GM23338 (cell line): ENCODE results near the gene ZMPSTE24. TPM values are rescaled to one million over a fixed set of nuclear protein-coding genes. Genes with fewer than 3 reads are reported as not detected.

ENCODE experiments used
- ATAC-seq: fragments of 200-7000 bp; cut with Tn5 transposase; 3 replicates; pipeline ENCODE4 v1.9.1; 2020
- DNase-seq: peaks from one replicate; pipeline ENCODE4 v3.0.0-alpha.2; 2015; ENCODE audit warnings: low spot score
- H2AFZ ChIP-seq: fragments of 200-600 bp; sonication (generic); 2 replicates; pipeline ENCODE4 v1.8.0; 2016; ENCODE audit warnings: antibody characterized with exemption, mild to moderate bottlenecking, moderate library complexity
- H3F3A ChIP-seq: fragments of 200-600 bp; sonication (generic); replicated peaks from 2 replicates; pipeline ENCODE4 v1.8.0; 2017; ENCODE audit warnings: antibody characterized with exemption, mixed run types, low read depth
- H3K27ac ChIP-seq: fragments of 200-600 bp; sonication (generic); 2 replicates; pipeline ENCODE4 v1.6.1; 2016; ENCODE audit warnings: low read depth
- H3K27me3 ChIP-seq: fragments of 200-600 bp; sonication (generic); 2 replicates; pipeline ENCODE4 v1.8.0; 2016; ENCODE audit warnings: mild to moderate bottlenecking, mixed run types, moderate library complexity; ENCODE audit not compliant: insufficient read depth
- H3K36me3 ChIP-seq: fragments of 200-600 bp; sonication (generic); 2 replicates; pipeline ENCODE4 v1.8.0; 2016; ENCODE audit warnings: mild to moderate bottlenecking; ENCODE audit not compliant: insufficient read depth
- H3K4me1 ChIP-seq: fragments of 200-600 bp; sonication (generic); 2 replicates; pipeline ENCODE4 v1.8.0; 2016; ENCODE audit warnings: mild to moderate bottlenecking, moderate library complexity; ENCODE audit not compliant: insufficient read depth
- H3K4me2 ChIP-seq: fragments of 200-600 bp; sonication (generic); 2 replicates; pipeline ENCODE4 v1.7.1; 2017; ENCODE audit warnings: mixed run types
- H3K4me3 ChIP-seq: fragments of 200-600 bp; sonication (generic); 2 replicates; pipeline ENCODE4 v1.6.1; 2016; ENCODE audit warnings: mixed run types
- H3K79me2 ChIP-seq: fragments of 200-600 bp; sonication (generic); replicated peaks from 2 replicates; pipeline ENCODE4 v1.8.0; 2017; ENCODE audit warnings: mild to moderate bottlenecking; ENCODE audit not compliant: insufficient read depth
- H3K9me2 ChIP-seq: fragments of 200-600 bp; sonication (generic); 2 replicates; pipeline ENCODE4 v1.8.0; 2017; ENCODE audit not compliant: insufficient read depth
- H4K20me1 ChIP-seq: fragments of 200-600 bp; sonication (generic); replicated peaks from 2 replicates; pipeline ENCODE4 v1.8.0; 2017; ENCODE audit warnings: mild to moderate bottlenecking; ENCODE audit not compliant: insufficient read depth
- H3K27ac Mint-ChIP-seq: 2 replicates; pipeline ENCODE4 v1.8.0; 2020; ENCODE audit warnings: inconsistent platforms, mild to moderate bottlenecking, moderate library complexity, mixed read lengths
- H3K27me3 Mint-ChIP-seq: 3 replicates; pipeline ENCODE4 v1.8.0; 2022; ENCODE audit warnings: low read depth, mild to moderate bottlenecking, moderate library complexity, mixed read lengths, inconsistent platforms; ENCODE audit not compliant: insufficient read depth, poor library complexity
- H3K36me3 Mint-ChIP-seq: 3 replicates; pipeline ENCODE4 v1.8.0; 2021; ENCODE audit warnings: low read depth, mild to moderate bottlenecking, inconsistent platforms, moderate library complexity, mixed read lengths
- H3K4me1 Mint-ChIP-seq: 3 replicates; pipeline ENCODE4 v1.8.0; 2020; ENCODE audit warnings: mild to moderate bottlenecking, inconsistent platforms, mixed read lengths
- H3K4me3 Mint-ChIP-seq: 3 replicates; pipeline ENCODE4 v1.8.0; 2021; ENCODE audit warnings: moderate library complexity, mild to moderate bottlenecking, inconsistent platforms, mixed read lengths
- H3K9me3 Mint-ChIP-seq: 3 replicates; pipeline ENCODE4 v1.8.0; 2020; ENCODE audit warnings: moderate library complexity, mild to moderate bottlenecking, inconsistent platforms, mixed read lengths
- CREB1 ChIP-seq: fragments of 250-450 bp; sonication (Bioruptor Pico); IDR thresholded peaks from 2 replicates; pipeline ENCODE4 v1.5.0; 2020; ENCODE audit warnings: low read depth, mild to moderate bottlenecking, moderate library complexity
- CTCF ChIP-seq, 2 experiments: fragments of 200-600 bp in 1 of 2; sonication (generic) in 1 of 2; conservative IDR thresholded peaks; 2 replicates each; pipeline versions ENCODE4 v1.5.1 to v1.6.1; 2016 to 2017; ENCODE audit warnings: antibody characterized with exemption in 2 of 2, low read depth in 2 of 2, mild to moderate bottlenecking in 2 of 2, moderate library complexity in 1 of 2
- ETS1 ChIP-seq: IDR thresholded peaks from 2 replicates; pipeline ENCODE4 v1.6.1; 2016; ENCODE audit warnings: antibody characterized with exemption
- EZH2 ChIP-seq: fragments of 200-600 bp; sonication (generic); IDR thresholded peaks from one replicate; pipeline ENCODE4 v1.8.0; 2017; ENCODE audit warnings: antibody characterized with exemption, mild to moderate bottlenecking, low read depth; ENCODE audit not compliant: unreplicated experiment
- EZH2phosphoT487 ChIP-seq: fragments of 200-600 bp; sonication (generic); IDR thresholded peaks from one replicate; pipeline ENCODE4 v1.8.1; 2018; ENCODE audit warnings: antibody characterized with exemption; ENCODE audit not compliant: unreplicated experiment
- JUNB ChIP-seq: IDR thresholded peaks from one replicate; pipeline ENCODE4 v1.6.1; 2016; ENCODE audit warnings: antibody characterized with exemption; ENCODE audit not compliant: unreplicated experiment
- POLR2AphosphoS5 ChIP-seq: IDR thresholded peaks from 2 replicates; pipeline ENCODE4 v1.6.1; 2016; ENCODE audit warnings: antibody characterized with exemption, low read depth
- REST ChIP-seq: IDR thresholded peaks from one replicate; pipeline ENCODE4 v1.6.1; 2018; ENCODE audit warnings: antibody characterized with exemption; ENCODE audit not compliant: unreplicated experiment
- STAT1 ChIP-seq: IDR thresholded peaks from one replicate; pipeline ENCODE4 v1.6.1; 2016; ENCODE audit warnings: antibody characterized with exemption; ENCODE audit not compliant: unreplicated experiment
- ZNF114 ChIP-seq: fragments of 250-450 bp; sonication (Bioruptor Pico); IDR thresholded peaks from 2 replicates; pipeline ENCODE4 v1.5.0; 2020; ENCODE audit warnings: mild to moderate bottlenecking, moderate library complexity
- ZNF331 ChIP-seq: fragments of 250-450 bp; sonication (Bioruptor Pico); IDR thresholded peaks from 2 replicates; pipeline ENCODE4 v1.5.0; 2020; ENCODE audit warnings: low read depth, mild to moderate bottlenecking, moderate library complexity
- polyA plus RNA-seq: library from polyadenylated mRNA; unstranded; fragments of >200 nt; fragmentation: Nextera tagmentation; extraction: Ambion mirVana; gene quantifications from 2 replicates; pipeline ENCODE4 v1.2.1, GENCODE V29; 2016
- total RNA-seq: library from RNA; depleted of rRNA; stranded (reverse); fragments of >200 nt; shearing (Covaris generic); gene quantifications from 2 replicates; pipeline ENCODE4 v1.2.3, GENCODE V29; 2014

ZMPSTE24 gene
- total and polyA plus RNA-seq, 2 experiments from 2014 or later, result 23.1 to 51.2 TPM

- Mint-ChIP-seq H3K9me3 (no peaks in the 10 kb centered on the region), H3K4me3 (no peak overlapping the region), H3K36me3 (peaks cover 49% of the 10 kb centered on the region), H3K27ac (no peak overlapping the region), H3K4me1 (no peaks in the 10 kb centered on the region), H3K27me3 (peaks cover 4% of the 10 kb centered on the region)
- no peak for ATAC-seq
- H2AFZ ChIP-seq, result no peak overlapping the region
- TF ChIP-seq ETS1, result no peak
- TF ChIP-seq JUNB, result no peak
- TF ChIP-seq REST, result no peak
- TF ChIP-seq ZNF331 (CRISPR knock-in tag), result no peak
- TF ChIP-seq EZH2, result no peak
- no peak for TF ChIP-seq CTCF (conservative IDR thresholded peaks at IDR 0.05; ENCODE audit: low read depth in 2 of 2)
- TF ChIP-seq CREB1, result no peak
- TF ChIP-seq STAT1, result no peak
- H3K4me3 ChIP-seq, result no peak overlapping the region
- no peak for DNase-seq
- H3K27ac ChIP-seq, result no peak overlapping the region
- H4K20me1 ChIP-seq, result peaks cover 13% of the 10 kb centered on the region
- H3K4me1 ChIP-seq, result no peaks in the 10 kb centered on the region
- H3K27me3 ChIP-seq, result no peaks in the 10 kb centered on the region
- peaks cover 20% of the 10 kb centered on the region; the same call in 1 of the 2 replicates for H3K79me2 ChIP-seq
- no peaks in the 10 kb centered on the region for H3F3A ChIP-seq
- no peak overlapping the region for H3K4me2 ChIP-seq
- no peaks in the 10 kb centered on the region for H3K9me2 ChIP-seq
- H3K36me3 ChIP-seq, result peaks cover 42% of the 10 kb centered on the region
These were observed 10.2 kb downstream of the ZMPSTE24 start for GRCh38 chr1:40268211-40268610.

GRCh38 chr1:40270152-40270834 is 12.3 kb downstream of the ZMPSTE24 start:
- ATAC-seq, result no peak
- H3K4me3 Mint-ChIP-seq, result no peak overlapping the region
- H3K4me2 ChIP-seq, result no peak overlapping the region
- peaks cover 4% of the 10 kb centered on the region for H3K27me3 Mint-ChIP-seq
- no peaks in the 10 kb centered on the region for H3K9me2 ChIP-seq
- no peaks in the 10 kb centered on the region for H3K4me1 Mint-ChIP-seq
- no peaks in the 10 kb centered on the region for H3K4me1 ChIP-seq
- no peaks in the 10 kb centered on the region; the same call in 1 of the 2 replicates for H3F3A ChIP-seq
- peaks cover 8% of the 10 kb centered on the region; the same call in 1 of the 2 replicates for H3K79me2 ChIP-seq
- no peak for DNase-seq
- no peak overlapping the region for H3K4me3 ChIP-seq
- no peaks in the 10 kb centered on the region for H3K9me3 Mint-ChIP-seq
- peaks cover 51% of the 10 kb centered on the region for H3K36me3 Mint-ChIP-seq
- no peaks in the 10 kb centered on the region for H3K27me3 ChIP-seq
- H4K20me1 ChIP-seq, result peaks cover 13% of the 10 kb centered on the region
- H3K27ac ChIP-seq, result no peak overlapping the region
- no peak overlapping the region for H3K27ac Mint-ChIP-seq
- no peak overlapping the region for H2AFZ ChIP-seq
- peaks cover 35% of the 10 kb centered on the region for H3K36me3 ChIP-seq
- no peak for TF ChIP-seq ZNF331 (CRISPR knock-in tag)
- TF ChIP-seq CTCF (conservative IDR thresholded peaks at IDR 0.05; ENCODE audit: low read depth in 2 of 2), result no peak
- TF ChIP-seq ETS1, result no peak
- no peak for TF ChIP-seq POLR2AphosphoS5
- no peak for TF ChIP-seq JUNB
- no peak for TF ChIP-seq EZH2phosphoT487
- TF ChIP-seq ZNF114 (CRISPR knock-in tag), result no peak
- TF ChIP-seq EZH2, result no peak
